Fibroblast of pulmonary artery (primary cell): Measurements from ENCODE around the gene SP8.
"Not testable (repeated sequence)": the region's sequence is repeated elsewhere in the genome, so short reads cannot be mapped to it uniquely, and the experiment has no call there.

Experiments
- DNase-seq: peaks from one replicate; pipeline ENCODE4 v3.0.0-alpha.2; 2010; ENCODE audit warnings: low read depth
- H3K4me3 ChIP-seq: replicated peaks from 2 replicates; pipeline ENCODE4 v1.5.1; 2011; ENCODE audit warnings: low read depth, mild to moderate bottlenecking, control low read depth, low read length, moderate library complexity
- TF ChIP-seq, protein P1 (sequence below): IDR thresholded peaks from 2 replicates; pipeline ENCODE4 v1.5.1; 2011; ENCODE audit warnings: mild to moderate bottlenecking, control low read depth, low read length, inconsistent platforms; ENCODE audit errors: missing control alignments

SP8 gene

DNA sequence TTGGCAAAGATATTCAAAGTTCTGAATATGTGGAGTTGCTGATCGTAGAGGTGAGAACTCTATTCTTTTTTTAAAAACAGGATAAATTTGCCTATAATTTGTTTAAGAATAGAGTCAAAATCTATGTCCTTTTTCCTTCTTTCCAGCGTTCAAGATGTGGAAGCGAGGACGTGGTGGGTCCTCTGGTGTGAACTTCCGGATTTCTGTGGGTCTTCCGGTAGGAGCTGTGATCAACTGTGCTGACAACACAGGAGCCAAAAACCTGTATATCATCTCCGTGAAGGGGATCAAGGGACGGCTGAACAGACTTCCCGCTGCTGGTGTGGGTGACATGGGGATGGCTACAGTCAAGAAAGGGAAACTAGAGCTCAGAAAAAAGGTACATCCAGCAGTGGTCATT lies 40.5 kb upstream of the SP8 start:
- TF ChIP-seq, protein P1, sequence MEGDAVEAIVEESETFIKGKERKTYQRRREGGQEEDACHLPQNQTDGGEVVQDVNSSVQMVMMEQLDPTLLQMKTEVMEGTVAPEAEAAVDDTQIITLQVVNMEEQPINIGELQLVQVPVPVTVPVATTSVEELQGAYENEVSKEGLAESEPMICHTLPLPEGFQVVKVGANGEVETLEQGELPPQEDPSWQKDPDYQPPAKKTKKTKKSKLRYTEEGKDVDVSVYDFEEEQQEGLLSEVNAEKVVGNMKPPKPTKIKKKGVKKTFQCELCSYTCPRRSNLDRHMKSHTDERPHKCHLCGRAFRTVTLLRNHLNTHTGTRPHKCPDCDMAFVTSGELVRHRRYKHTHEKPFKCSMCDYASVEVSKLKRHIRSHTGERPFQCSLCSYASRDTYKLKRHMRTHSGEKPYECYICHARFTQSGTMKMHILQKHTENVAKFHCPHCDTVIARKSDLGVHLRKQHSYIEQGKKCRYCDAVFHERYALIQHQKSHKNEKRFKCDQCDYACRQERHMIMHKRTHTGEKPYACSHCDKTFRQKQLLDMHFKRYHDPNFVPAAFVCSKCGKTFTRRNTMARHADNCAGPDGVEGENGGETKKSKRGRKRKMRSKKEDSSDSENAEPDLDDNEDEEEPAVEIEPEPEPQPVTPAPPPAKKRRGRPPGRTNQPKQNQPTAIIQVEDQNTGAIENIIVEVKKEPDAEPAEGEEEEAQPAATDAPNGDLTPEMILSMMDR, result no peak
- H3K4me3 ChIP-seq, result no peak overlapping the region
- DNase-seq, result no peak

- DNase-seq, result no peak
- no peak overlapping the region for H3K4me3 ChIP-seq
- TF ChIP-seq, protein P1, result no peak
Measured at GRCh38 chr7:20826243-20826642, 39.6 kb upstream of the SP8 start.

GRCh38 chr7:20825555-20825954 lies 38.9 kb upstream of the SP8 start:
- no peak overlapping the region for H3K4me3 ChIP-seq
- TF ChIP-seq, protein P1, result no peak
- no peak for DNase-seq

DNA sequence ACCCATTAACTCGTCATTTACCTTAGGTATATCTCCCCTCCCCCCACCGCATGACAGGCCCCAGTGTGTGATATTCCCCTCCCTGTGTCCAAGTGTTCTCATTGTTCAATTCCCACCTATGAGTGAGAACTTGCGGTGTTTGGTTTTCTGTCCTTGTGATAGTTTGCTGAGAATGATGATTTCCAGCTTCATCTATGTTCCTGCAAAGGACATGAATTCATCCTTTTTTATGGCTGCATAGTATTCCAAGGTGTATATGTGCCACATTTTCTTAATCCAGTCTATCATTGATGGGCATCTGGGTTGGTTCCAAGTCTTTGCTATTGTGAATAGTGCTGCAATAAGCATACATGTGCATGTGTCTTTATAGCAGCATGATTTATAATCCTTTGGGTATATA lies 34.7 kb upstream of the SP8 start:
- not testable (repeated sequence) for H3K4me3 ChIP-seq, DNase-seq

GRCh38 chr7:20816372-20816959 lies 29.8 kb upstream of the SP8 start:
- TF ChIP-seq, protein P1, result no peak
- DNase-seq, result no peak
- H3K4me3 ChIP-seq, result no peak overlapping the region

- no peak for DNase-seq
- TF ChIP-seq, protein P1, result no peak
- H3K4me3 ChIP-seq, result no peak overlapping the region
Measured at GRCh38 chr7:20804345-20804744, 17.7 kb upstream of the SP8 start.

- TF ChIP-seq, protein P1, result no peak
- H3K4me3 ChIP-seq, result no peak overlapping the region
- no peak for DNase-seq
Measured at GRCh38 chr7:20799566-20800366, 13.1 kb upstream of the SP8 start.
